Mucosa of descending colon (tissue), 3 donors: ENCODE results near the gene DLG2. TPM values are rescaled to one million over a fixed set of nuclear protein-coding genes. Genes with fewer than 3 reads are reported as not detected.

ENCODE experiments used
- ATAC-seq: fragments of 200-7000 bp; cut with Tn5 transposase; one replicate; pipeline ENCODE4 v1.9.1; 2020; ENCODE audit warnings: mild to moderate bottlenecking, moderate library complexity
- DNase-seq, 3 donors: peaks; one replicate each; pipeline ENCODE4 v3.0.0-alpha.2; 2020
- H3K36me3 ChIP-seq: fragments of 200-600 bp; one replicate; pipeline ENCODE4 v1.8.0; 2021; ENCODE audit warnings: low read depth, mild to moderate bottlenecking
- H3K4me1 ChIP-seq: fragments of 200-600 bp; one replicate; pipeline ENCODE4 v1.8.0; 2021; ENCODE audit warnings: low read depth, mild to moderate bottlenecking
- H3K4me3 ChIP-seq: fragments of 200-600 bp; one replicate; pipeline ENCODE4 v1.8.0; 2021; ENCODE audit warnings: mild to moderate bottlenecking
- H3K9me3 ChIP-seq: fragments of 200-600 bp; one replicate; pipeline ENCODE4 v1.8.0; 2021; ENCODE audit warnings: mild to moderate bottlenecking
- intact Hi-C, 2 donors: fragments of 100-400 bp; cut with DNase I in 1 of 2; cut with micrococcal nuclease in 1 of 2; formaldehyde crosslinking; loops; one replicate each; pipeline versions ENCODE4 v1.11.0 to v1.11.1; 2022; cut with DNase I, micrococcal nuclease
- total RNA-seq, 3 donors: library from RNA; stranded (reverse); fragmentation: NEBNext Ultra II Directional in 2 of 3; extraction: Animal tissue kit (Norgen Biotek cat#: 25700) in 2 of 3; gene quantifications; one replicate each; pipeline versions ENCODE4 v1.2.1 to v1.2.4, GENCODE V29; 2021 to 2023
- TF ChIP-seq, protein P1 (sequence below): fragments of 200-600 bp; IDR thresholded peaks from one replicate; pipeline ENCODE4 v1.8.0; 2022; ENCODE audit warnings: antibody characterized with exemption, mild to moderate bottlenecking
- donor health status: DM: no; HTN: no; CAD: no; lungs with moderate emphysema.
- donor health status: DM: no; HTN: no; CAD: no.
- donor health status: DM: no; HTN: yes; CAD: no.

The DLG2 gene
- total RNA-seq, 3 donors from 2014 or later: 2.1 to 11.1 (median 2.4) TPM

DNA sequence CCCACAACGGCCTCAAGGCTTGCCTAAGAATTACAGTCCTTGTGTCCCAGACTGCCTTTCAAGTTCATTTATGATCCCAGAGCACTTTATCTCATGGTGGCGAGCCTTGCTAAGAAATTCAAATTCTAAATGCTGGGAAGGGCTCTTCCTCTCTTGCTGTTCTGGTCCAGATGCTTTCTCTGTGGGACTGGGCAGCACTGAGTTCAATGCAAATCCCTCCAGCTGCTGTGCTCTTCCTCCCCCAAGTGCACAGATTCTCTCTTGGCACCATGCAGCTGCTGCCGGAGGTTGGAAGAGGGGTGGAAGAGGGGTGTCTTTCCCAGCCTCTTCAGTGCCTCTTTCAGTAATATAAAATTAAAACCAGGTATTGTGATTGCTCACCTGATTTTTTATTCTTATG is 828.0 kb downstream of the DLG2 start:
- no peak for ATAC-seq
- intact Hi-C loops: no loop called here

DNA sequence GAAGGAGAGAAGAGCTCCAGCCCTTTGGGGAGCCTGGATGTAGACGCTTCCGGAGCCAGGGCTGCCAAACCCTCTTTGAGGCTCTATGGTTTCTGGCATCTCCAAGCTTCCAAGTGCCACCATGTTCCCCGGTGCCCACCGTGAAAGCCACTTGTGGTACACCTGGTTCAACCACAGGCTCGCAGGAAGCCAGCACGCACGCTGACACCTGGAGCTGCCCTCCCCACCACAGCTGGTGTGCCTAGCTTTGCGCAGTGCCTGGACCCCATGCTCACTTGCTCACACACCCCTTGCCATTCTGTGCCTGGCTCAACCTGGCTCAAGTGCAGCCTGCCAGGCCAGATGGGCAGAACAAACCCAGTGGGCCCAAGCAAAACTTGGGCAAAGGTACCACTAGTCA is 831.4 kb downstream of the DLG2 start:
- Histone ChIP-seq H3K4me1 (no peaks in the 10 kb centered on the region), H3K4me3 (no peak overlapping the region), H3K9me3 (no peaks in the 10 kb centered on the region), H3K36me3 (no peaks in the 10 kb centered on the region)
- ATAC-seq (no peak), DNase-seq (no peak)
- TF ChIP-seq, protein P1, sequence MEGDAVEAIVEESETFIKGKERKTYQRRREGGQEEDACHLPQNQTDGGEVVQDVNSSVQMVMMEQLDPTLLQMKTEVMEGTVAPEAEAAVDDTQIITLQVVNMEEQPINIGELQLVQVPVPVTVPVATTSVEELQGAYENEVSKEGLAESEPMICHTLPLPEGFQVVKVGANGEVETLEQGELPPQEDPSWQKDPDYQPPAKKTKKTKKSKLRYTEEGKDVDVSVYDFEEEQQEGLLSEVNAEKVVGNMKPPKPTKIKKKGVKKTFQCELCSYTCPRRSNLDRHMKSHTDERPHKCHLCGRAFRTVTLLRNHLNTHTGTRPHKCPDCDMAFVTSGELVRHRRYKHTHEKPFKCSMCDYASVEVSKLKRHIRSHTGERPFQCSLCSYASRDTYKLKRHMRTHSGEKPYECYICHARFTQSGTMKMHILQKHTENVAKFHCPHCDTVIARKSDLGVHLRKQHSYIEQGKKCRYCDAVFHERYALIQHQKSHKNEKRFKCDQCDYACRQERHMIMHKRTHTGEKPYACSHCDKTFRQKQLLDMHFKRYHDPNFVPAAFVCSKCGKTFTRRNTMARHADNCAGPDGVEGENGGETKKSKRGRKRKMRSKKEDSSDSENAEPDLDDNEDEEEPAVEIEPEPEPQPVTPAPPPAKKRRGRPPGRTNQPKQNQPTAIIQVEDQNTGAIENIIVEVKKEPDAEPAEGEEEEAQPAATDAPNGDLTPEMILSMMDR: no peak
- intact Hi-C loops: no loop called here

More for the DNA sequence above, 828.0 kb downstream of the DLG2 start:
- DNase-seq: no peak
- TF ChIP-seq, protein P1: no peak
- H3K4me3 ChIP-seq: no peak overlapping the region
- no peaks in the 10 kb centered on the region for H3K4me1 ChIP-seq
- no peaks in the 10 kb centered on the region for H3K9me3 ChIP-seq
- H3K36me3 ChIP-seq: no peaks in the 10 kb centered on the region

DNA sequence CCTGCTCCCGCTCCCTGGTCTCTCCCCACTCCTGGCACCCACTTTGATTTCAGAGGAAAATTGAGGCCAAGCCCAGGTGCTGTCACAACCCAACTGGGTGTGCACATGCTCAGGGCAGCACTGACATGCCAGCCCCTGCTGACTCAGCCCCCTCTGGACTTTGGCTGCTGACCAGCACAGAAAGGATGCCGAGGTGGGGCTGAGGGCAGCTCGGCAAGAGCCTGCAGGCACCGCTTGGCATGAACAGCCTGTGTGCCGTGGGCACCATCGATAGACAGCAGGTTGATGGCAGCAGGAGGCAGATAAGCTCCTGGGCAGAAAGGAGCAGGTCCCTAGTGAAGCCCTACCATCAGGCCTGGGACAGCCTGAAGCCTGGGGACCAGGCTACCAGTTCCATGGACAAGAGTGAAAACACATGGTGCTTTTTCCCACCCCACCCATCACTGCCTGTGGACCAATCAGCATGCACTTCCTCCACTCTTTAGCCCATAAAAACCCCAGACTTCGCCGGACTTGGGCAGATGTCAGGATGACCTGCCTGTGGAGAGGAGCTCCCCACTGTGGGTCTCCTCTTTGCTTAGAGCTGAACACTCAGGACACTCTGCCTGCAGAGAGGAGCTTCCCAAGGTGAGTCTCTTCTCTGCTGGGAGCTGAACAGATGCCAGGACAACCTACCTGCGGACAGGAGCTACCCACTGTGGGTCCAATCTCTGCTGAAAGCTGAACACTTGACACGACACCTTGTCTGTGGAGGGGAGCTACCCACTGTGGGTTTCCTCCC is 832.3 kb downstream of the DLG2 start:
- ATAC-seq (no peak), DNase-seq (no peak)
- no peak overlapping the region for H3K4me3 ChIP-seq
- H3K9me3 ChIP-seq: no peaks in the 10 kb centered on the region
- TF ChIP-seq, protein P1: no peak
- no peaks in the 10 kb centered on the region for H3K36me3 ChIP-seq
- H3K4me1 ChIP-seq: no peaks in the 10 kb centered on the region
- intact Hi-C loops: no loop called here

DNA sequence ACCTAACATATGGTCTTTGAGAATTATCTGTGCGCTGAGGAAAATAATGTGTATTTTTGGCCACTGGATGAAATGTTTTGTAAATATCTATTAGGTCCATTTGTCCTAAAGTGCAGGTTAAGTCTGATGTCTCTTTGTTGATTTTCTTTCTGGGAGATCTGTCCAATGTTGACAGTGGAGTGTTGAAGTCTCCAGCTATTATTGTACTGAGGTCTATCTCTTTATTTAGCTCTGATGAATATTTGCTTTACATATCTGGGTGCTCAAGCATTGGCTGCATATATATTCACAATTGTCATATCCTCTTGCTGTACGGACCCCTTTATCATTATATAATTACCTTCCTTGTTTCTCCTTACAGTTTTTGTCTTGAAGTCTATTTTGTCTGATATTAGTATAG is 833.8 kb downstream of the DLG2 start:
- Histone ChIP-seq H3K4me1 (no peaks in the 10 kb centered on the region), H3K9me3 (no peaks in the 10 kb centered on the region), H3K4me3 (no peak overlapping the region), H3K36me3 (no peaks in the 10 kb centered on the region)
- intact Hi-C loops: no loop called here
- TF ChIP-seq, protein P1: no peak
- no peak for DNase-seq
- ATAC-seq: no peak

DNA sequence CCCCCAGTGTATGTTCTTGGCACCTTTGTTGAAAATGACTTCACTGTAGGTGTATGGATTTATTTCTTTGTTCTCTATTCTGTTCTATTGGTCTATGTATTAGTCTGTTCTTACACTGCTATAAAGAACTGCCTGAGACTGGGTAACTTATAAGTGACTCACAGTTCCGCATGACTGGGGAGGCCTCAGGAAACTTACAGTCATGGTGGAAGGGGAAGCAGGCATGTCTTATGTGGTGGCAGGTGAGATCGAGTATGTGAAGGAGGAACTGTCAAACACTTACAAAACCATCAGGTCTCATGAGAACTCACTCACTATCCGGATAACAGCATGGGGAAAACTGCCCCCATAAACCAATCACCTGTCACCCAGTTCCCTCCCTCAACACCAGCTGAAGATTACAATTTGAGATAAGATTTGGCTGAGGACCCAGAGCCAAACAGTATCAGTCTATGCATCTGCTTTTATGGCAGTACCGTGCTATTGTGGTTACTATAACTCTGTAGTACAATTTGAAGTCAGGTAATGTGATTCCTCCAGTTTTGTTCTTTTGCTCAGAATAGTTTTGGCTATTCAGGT is 836.2 kb downstream of the DLG2 start:
- Histone ChIP-seq H3K4me3 (no peak overlapping the region), H3K9me3 (no peaks in the 10 kb centered on the region), H3K4me1 (no peaks in the 10 kb centered on the region), H3K36me3 (no peaks in the 10 kb centered on the region)
- peak; percentile 94 for ATAC-seq
- DNase-seq: peak in 1 of 3 donors; percentile 35
- intact Hi-C loops: no loop called here
- TF ChIP-seq, protein P1: no peak
